Astrocyte (in vitro differentiated cells and primary cell): ENCODE measurements around the gene TADA2A. TPM values are rescaled to one million over a fixed set of nuclear protein-coding genes. Genes with fewer than 3 reads are reported as not detected.

Experiments used
- DNase-seq: peaks from one replicate; pipeline ENCODE4 v3.0.0-alpha.2; 2010; ENCODE audit warnings: low read depth
- FAIRE-seq: peaks from 2 replicates; lab custom pipeline; 2011; peaks lifted over from hg19 to GRCh38; lab: Jason Lieb, UNC
- H2AFZ ChIP-seq: 2 replicates; pipeline ENCODE4 v1.6.0; 2012; ENCODE audit warnings: low read depth, low read length, inconsistent platforms
- H3K27ac ChIP-seq: 2 replicates; pipeline ENCODE4 v1.5.1; 2011; ENCODE audit warnings: low read depth, low read length, inconsistent platforms
- H3K27me3 ChIP-seq: 2 replicates; pipeline ENCODE4 v1.6.0; 2011; ENCODE audit warnings: low read length, inconsistent platforms; ENCODE audit not compliant: insufficient read depth
- H3K36me3 ChIP-seq: 2 replicates; pipeline ENCODE4 v1.5.1; 2011; ENCODE audit warnings: low read length, inconsistent platforms; ENCODE audit not compliant: insufficient read depth
- H3K4me1 ChIP-seq: 2 replicates; pipeline ENCODE4 v1.5.1; 2011; ENCODE audit warnings: low read length, inconsistent platforms; ENCODE audit not compliant: insufficient read depth
- H3K4me2 ChIP-seq: 2 replicates; pipeline ENCODE4 v1.6.0; 2012; ENCODE audit warnings: low read length, inconsistent platforms
- H3K4me3 ChIP-seq: 2 replicates; pipeline ENCODE4 v1.5.1; 2011; ENCODE audit warnings: low read depth, mild to moderate bottlenecking, low read length, inconsistent platforms; ENCODE audit not compliant: insufficient read depth
- H3K79me2 ChIP-seq: 2 replicates; pipeline ENCODE4 v1.6.0; 2012; ENCODE audit warnings: mild to moderate bottlenecking, low read length, inconsistent platforms; ENCODE audit not compliant: insufficient read depth
- H3K9ac ChIP-seq: 2 replicates; pipeline ENCODE4 v1.6.0; 2012; ENCODE audit warnings: mild to moderate bottlenecking, low read length, inconsistent platforms
- H3K9me3 ChIP-seq: 2 replicates; pipeline ENCODE4 v1.5.1; 2012; ENCODE audit warnings: low read depth, mild to moderate bottlenecking, low read length, inconsistent platforms; ENCODE audit not compliant: insufficient read depth
- H4K20me1 ChIP-seq: 2 replicates; pipeline ENCODE4 v1.6.0; 2012; ENCODE audit warnings: low read length, inconsistent platforms; ENCODE audit not compliant: insufficient read depth
- H3K27ac Mint-ChIP-seq: one replicate; pipeline ENCODE4 v1.8.0; 2021; ENCODE audit warnings: mild to moderate bottlenecking, mixed read lengths; ENCODE audit not compliant: unreplicated experiment
- H3K27me3 Mint-ChIP-seq: one replicate; pipeline ENCODE4 v1.8.0; 2021; ENCODE audit warnings: low read depth, mixed read lengths; ENCODE audit not compliant: unreplicated experiment
- H3K36me3 Mint-ChIP-seq: one replicate; pipeline ENCODE4 v1.8.0; 2021; ENCODE audit warnings: low read depth, mixed read lengths; ENCODE audit not compliant: unreplicated experiment
- H3K4me1 Mint-ChIP-seq: one replicate; pipeline ENCODE4 v1.8.0; 2021; ENCODE audit warnings: low read depth, mixed read lengths; ENCODE audit not compliant: unreplicated experiment
- H3K4me3 Mint-ChIP-seq: one replicate; pipeline ENCODE4 v1.8.0; 2021; ENCODE audit warnings: mild to moderate bottlenecking, moderate library complexity, mixed read lengths; ENCODE audit not compliant: unreplicated experiment
- H3K9me3 Mint-ChIP-seq: one replicate; pipeline ENCODE4 v1.8.0; 2021; ENCODE audit warnings: mild to moderate bottlenecking, mixed read lengths; ENCODE audit not compliant: unreplicated experiment
- CTCF ChIP-seq: IDR thresholded peaks from 2 replicates; pipeline ENCODE4 v1.5.1; 2011; ENCODE audit warnings: low read depth, mild to moderate bottlenecking, inconsistent platforms, low read length, moderate library complexity; ENCODE audit not compliant: insufficient read depth
- EZH2 ChIP-seq: IDR thresholded peaks from 2 replicates; pipeline ENCODE4 v1.6.1; 2012; ENCODE audit warnings: mild to moderate bottlenecking, low read length, inconsistent platforms; ENCODE audit not compliant: insufficient read depth
- total RNA-seq: library from RNA; stranded (reverse); gene quantifications from 2 replicates; pipeline ENCODE4 v1.2.1, GENCODE V29; 2021

Gene TADA2A
- total RNA-seq, 1 donor from 2014 or later, result 14.0 TPM

DNA sequence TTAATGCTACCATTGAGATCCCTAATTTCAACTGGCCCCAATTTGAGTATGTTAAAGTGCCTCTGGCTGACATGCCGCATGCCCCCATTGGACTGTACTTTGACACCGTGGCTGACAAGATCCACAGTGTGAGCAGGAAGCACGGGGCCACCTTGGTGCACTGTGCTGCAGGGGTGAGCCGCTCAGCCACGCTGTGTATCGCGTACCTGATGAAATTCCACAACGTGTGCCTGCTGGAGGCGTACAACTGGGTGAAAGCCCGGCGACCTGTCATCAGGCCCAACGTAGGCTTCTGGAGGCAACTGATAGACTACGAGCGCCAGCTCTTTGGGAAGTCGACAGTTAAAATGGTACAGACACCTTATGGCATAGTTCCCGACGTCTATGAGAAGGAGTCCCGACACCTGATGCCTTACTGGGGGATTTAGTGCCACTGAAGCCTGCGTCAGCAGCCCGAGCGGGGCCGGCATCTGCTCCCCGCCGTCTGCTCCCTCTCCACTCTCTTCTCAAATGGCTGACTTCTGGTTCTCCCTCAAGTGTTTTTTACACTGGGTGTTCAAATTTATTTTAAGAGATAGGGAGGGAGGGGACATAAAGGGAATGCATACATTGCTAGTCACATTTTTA is 105.9 kb downstream of the TADA2A start:
- Mint-ChIP-seq H3K27ac (no peak overlapping the region), H3K27me3 (no peaks in the 10 kb centered on the region), H3K9me3 (no peaks in the 10 kb centered on the region), H3K4me1 (peaks cover 10% of the 10 kb centered on the region), H3K4me3 (no peak overlapping the region), H3K36me3 (peaks cover 3% of the 10 kb centered on the region)
- no peak overlapping the region for H3K4me2 ChIP-seq
- no peaks in the 10 kb centered on the region for H3K27me3 ChIP-seq
- peaks cover 13% of the 10 kb centered on the region for H3K4me1 ChIP-seq
- no peak overlapping the region for H3K9ac ChIP-seq
- H3K79me2 ChIP-seq, result peaks cover 61% of the 10 kb centered on the region
- H3K36me3 ChIP-seq, result peaks cover 27% of the 10 kb centered on the region
- no peak overlapping the region for H3K4me3 ChIP-seq
- H3K27ac ChIP-seq, result no peak overlapping the region
- H2AFZ ChIP-seq, result no peak overlapping the region
- DNase-seq (no peak), FAIRE-seq (no peak)
- H4K20me1 ChIP-seq, result peaks cover 49% of the 10 kb centered on the region
- no peaks in the 10 kb centered on the region for H3K9me3 ChIP-seq
- TF ChIP-seq EZH2 (no peak), CTCF (no peak)

DNA sequence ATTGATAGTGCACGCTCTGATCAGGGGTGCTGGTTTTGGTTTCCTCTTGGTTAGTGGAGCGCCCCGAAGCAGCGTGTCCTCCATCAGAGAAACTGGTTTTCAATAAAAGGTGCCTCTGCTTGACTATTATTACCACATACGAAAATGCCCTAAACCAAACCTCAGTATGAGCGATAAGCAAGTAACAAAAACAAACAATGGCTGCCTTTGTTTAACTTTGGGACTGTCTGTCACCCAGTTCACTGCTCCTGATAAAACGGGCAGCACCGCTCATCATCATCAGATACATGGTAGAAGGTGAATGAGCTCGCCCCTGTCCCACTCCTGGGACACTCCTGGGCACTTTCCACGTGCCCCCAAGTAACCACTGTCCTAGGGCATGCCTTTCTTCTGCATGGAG is 107.0 kb downstream of the TADA2A start:
- peaks cover 50% of the 10 kb centered on the region for H3K79me2 ChIP-seq
- peaks cover 13% of the 10 kb centered on the region for H3K4me1 ChIP-seq
- no peak overlapping the region for H3K4me2 ChIP-seq
- no peak for DNase-seq
- peaks cover 35% of the 10 kb centered on the region for H3K36me3 ChIP-seq
- Mint-ChIP-seq H3K9me3 (no peaks in the 10 kb centered on the region), H3K27ac (no peak overlapping the region), H3K4me1 (peaks cover 10% of the 10 kb centered on the region), H3K36me3 (peaks cover 10% of the 10 kb centered on the region), H3K27me3 (no peaks in the 10 kb centered on the region), H3K4me3 (no peak overlapping the region)
- FAIRE-seq, result no peak
- TF ChIP-seq EZH2 (no peak), CTCF (no peak)
- no peak overlapping the region for H3K4me3 ChIP-seq
- H3K27ac ChIP-seq, result no peak overlapping the region
- no peaks in the 10 kb centered on the region for H3K9me3 ChIP-seq
- H4K20me1 ChIP-seq, result peaks cover 46% of the 10 kb centered on the region
- H2AFZ ChIP-seq, result no peak overlapping the region
- no peak overlapping the region for H3K9ac ChIP-seq
- no peaks in the 10 kb centered on the region for H3K27me3 ChIP-seq

- peak overlapping the region; percentile 52 for H3K27ac ChIP-seq
- H3K4me2 ChIP-seq, result peak overlapping the region; percentile 66
- peaks cover 28% of the 10 kb centered on the region for H3K79me2 ChIP-seq
- Mint-ChIP-seq H3K4me3 (no peak overlapping the region), H3K27ac (peak overlapping the region; percentile 80), H3K9me3 (no peaks in the 10 kb centered on the region), H3K4me1 (peaks cover 17% of the 10 kb centered on the region), H3K27me3 (no peaks in the 10 kb centered on the region), H3K36me3 (peaks cover 9% of the 10 kb centered on the region)
- peak overlapping the region; percentile 40 for H3K9ac ChIP-seq
- H3K36me3 ChIP-seq, result peaks cover 36% of the 10 kb centered on the region
- peaks cover 40% of the 10 kb centered on the region for H4K20me1 ChIP-seq
- no peaks in the 10 kb centered on the region for H3K9me3 ChIP-seq
- H3K4me3 ChIP-seq, result no peak overlapping the region
- peak; percentile 75 for DNase-seq
- H2AFZ ChIP-seq, result no peak overlapping the region
- H3K27me3 ChIP-seq, result no peaks in the 10 kb centered on the region
- no peak for TF ChIP-seq EZH2
- no peak for TF ChIP-seq CTCF
- peaks cover 26% of the 10 kb centered on the region for H3K4me1 ChIP-seq
- FAIRE-seq, result no peak
Measured at GRCh38 chr17:37516127-37516571, 109.5 kb downstream of the TADA2A start.
